ENCODE measurements around the gene ENO3. TPM values are rescaled to one million over a fixed set of nuclear protein-coding genes. Genes with fewer than 3 reads are reported as not detected.

The ENO3 gene
- total RNA-seq, 2 experiments from 2014 or later, result 14.6 to 79.4 TPM

DNA sequence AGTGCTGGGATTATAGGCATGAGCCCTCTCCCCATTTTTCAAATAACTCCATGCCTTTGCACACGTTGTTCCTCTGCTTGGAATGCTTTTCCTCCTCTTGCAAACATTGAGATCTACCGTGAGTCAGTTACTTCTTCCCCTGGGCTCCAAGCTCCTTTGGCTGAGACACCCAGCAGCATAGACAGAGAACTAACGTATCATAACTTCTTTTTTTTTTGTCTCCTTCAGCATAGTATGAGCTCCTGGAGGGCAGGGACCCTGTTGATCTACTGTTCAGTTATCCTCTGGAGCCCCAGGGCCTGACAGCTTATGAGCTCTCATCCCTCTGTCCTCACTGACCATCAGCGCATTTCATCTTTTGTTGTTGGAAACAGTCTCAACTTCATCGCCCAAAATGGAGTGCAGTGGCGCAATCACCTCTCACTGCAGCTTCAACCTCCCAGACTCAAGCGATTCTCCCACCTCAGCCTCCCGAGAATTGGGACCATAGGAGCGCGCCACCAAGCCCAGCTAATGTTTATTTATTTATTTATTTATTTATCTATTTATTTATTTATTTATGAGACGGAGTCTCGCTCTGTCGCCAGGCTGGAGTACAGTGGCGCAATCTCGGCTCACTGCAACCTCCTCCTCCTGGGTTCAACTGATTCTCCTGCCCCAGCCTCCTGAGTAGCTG, 14.5 kb downstream of the ENO3 start:
- DNase-seq (ENCODE audit: low spot score), result no peak
- H4K20me1 ChIP-seq (ENCODE audit: insufficient read depth, low read length), result no peaks in the 10 kb centered on the region
- H3K4me2 ChIP-seq (ENCODE audit: low read length), result no peak overlapping the region
- ChIA-PET CTCF (ENCODE audit: unreplicated experiment) (no interaction called here), POLR2A (interaction anchor here (0.5 to 6.0 kb wide), 4 partner anchors 13 to 1196 kb away, joined by 3 to 51 read pairs (median 4); partner anchors contain the start of gene ENO3)
- no peaks in the 10 kb centered on the region for H3K9me2 ChIP-seq (ENCODE audit: insufficient read depth, low read length)
- H2AFZ ChIP-seq (ENCODE audit: low read length), result no peak overlapping the region
- H3K79me2 ChIP-seq (ENCODE audit: insufficient read depth, low read depth, low read length), result peaks cover 22% of the 10 kb centered on the region; the same call in 1 of the 2 replicates
- peaks cover 23% of the 10 kb centered on the region for H3K4me1 ChIP-seq (ENCODE audit: insufficient read depth, low read length, poor library complexity, severe bottlenecking)
- no peak for TF ChIP-seq EZH2phosphoT487 (IDR thresholded peaks at IDR 0.05; ENCODE audit: borderline replicate concordance, low read depth, low read length)
- TF ChIP-seq, protein P1, sequence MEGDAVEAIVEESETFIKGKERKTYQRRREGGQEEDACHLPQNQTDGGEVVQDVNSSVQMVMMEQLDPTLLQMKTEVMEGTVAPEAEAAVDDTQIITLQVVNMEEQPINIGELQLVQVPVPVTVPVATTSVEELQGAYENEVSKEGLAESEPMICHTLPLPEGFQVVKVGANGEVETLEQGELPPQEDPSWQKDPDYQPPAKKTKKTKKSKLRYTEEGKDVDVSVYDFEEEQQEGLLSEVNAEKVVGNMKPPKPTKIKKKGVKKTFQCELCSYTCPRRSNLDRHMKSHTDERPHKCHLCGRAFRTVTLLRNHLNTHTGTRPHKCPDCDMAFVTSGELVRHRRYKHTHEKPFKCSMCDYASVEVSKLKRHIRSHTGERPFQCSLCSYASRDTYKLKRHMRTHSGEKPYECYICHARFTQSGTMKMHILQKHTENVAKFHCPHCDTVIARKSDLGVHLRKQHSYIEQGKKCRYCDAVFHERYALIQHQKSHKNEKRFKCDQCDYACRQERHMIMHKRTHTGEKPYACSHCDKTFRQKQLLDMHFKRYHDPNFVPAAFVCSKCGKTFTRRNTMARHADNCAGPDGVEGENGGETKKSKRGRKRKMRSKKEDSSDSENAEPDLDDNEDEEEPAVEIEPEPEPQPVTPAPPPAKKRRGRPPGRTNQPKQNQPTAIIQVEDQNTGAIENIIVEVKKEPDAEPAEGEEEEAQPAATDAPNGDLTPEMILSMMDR (conservative IDR thresholded peaks at IDR 0.05; ENCODE audit: low read length), result no peak
- intact Hi-C loops (cut with micrococcal nuclease; ENCODE audit: unreplicated experiment), result loop anchor here (5.0 kb wide), 1 partner anchor 52 kb away; no protein-coding TSS in a partner anchor
- peaks cover 16% of the 10 kb centered on the region for H3K36me3 ChIP-seq (ENCODE audit: insufficient read depth, low read length)
- no peaks in the 10 kb centered on the region for H3K9me3 ChIP-seq (ENCODE audit: low read length)
- no peak overlapping the region for H3K27ac ChIP-seq (ENCODE audit: low read depth, low read length, poor library complexity, severe bottlenecking)
- no TSS peak for BruUV-seq (replicated peaks)
- H3K4me3 ChIP-seq (ENCODE audit: low read depth, low read length, poor library complexity, severe bottlenecking), result no peak overlapping the region

DNA sequence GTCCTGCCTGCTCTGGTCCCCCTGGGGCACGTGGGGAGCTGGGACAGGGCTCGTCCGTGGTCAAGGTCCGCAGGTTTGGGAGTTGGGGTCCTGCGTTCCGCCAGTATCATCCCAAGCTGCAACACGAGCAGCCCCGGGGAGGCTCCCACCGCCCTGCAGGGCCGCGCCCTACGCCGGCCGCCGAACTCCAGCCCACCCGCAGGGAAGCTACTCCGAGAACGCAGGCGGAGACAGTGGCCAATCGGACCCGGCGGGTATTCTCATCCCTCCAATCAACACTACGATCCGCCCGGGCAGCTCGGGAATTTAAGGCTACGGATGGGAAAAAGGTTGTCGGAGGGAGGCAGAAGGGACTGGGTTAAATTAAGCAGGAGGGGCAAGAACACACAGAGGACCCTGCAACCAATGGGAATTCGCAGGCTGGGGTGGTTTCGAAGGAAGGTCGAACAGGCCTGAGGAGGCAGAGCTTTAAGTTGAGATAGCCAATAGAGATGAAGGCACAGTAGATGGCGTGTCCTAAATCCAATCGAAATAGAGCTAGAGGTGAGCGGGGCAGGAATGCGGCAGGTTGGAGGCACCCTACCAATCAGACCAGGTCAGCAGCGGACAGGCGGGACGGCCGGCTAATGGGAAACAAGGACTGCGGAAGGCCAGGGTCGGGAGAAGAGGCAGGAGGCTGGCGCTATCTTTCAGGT, 16.1 kb downstream of the ENO3 start:
- intact Hi-C loops (cut with micrococcal nuclease; ENCODE audit: unreplicated experiment), result loop anchor here (1.0 to 5.0 kb wide), 2 partner anchors 18 to 50 kb away; no protein-coding TSS in a partner anchor
- POLR2A ChIA-PET, result interaction anchor here (0.5 to 6.0 kb wide), 14 partner anchors 10 to 96 kb away, joined by 3 to 51 read pairs (median 4); partner anchors contain the start of genes ENO3, PFN1, RNF167 and SLC25A11
- Histone ChIP-seq H3K4me1 (ENCODE audit: insufficient read depth, low read length, poor library complexity, severe bottlenecking) (peaks cover 23% of the 10 kb centered on the region), H3K4me2 (ENCODE audit: low read length) (peak overlapping the region; percentile 95), H3K27ac (ENCODE audit: low read depth, low read length, poor library complexity, severe bottlenecking) (peak overlapping the region; percentile 77), H3K79me2 (ENCODE audit: insufficient read depth, low read depth, low read length) (peaks cover 22% of the 10 kb centered on the region; the same call in 1 of the 2 replicates), H2AFZ (ENCODE audit: low read length) (peak overlapping the region; percentile 55), H3K36me3 (ENCODE audit: insufficient read depth, low read length) (peaks cover 18% of the 10 kb centered on the region), H4K20me1 (ENCODE audit: insufficient read depth, low read length) (no peaks in the 10 kb centered on the region), H3K4me3 (ENCODE audit: low read depth, low read length, poor library complexity, severe bottlenecking) (peak overlapping the region; percentile 78), H3K9me2 (ENCODE audit: insufficient read depth, low read length) (no peaks in the 10 kb centered on the region), H3K9me3 (ENCODE audit: low read length) (no peaks in the 10 kb centered on the region)
- DNase-seq (ENCODE audit: low spot score), result peak; percentile 98
- no peak for TF ChIP-seq EZH2phosphoT487 (IDR thresholded peaks at IDR 0.05; ENCODE audit: borderline replicate concordance, low read depth, low read length)
- TF ChIP-seq, protein P1 (conservative IDR thresholded peaks at IDR 0.05; ENCODE audit: low read length), result no peak
- BruUV-seq (replicated peaks), result TSS peak; percentile 59
- CTCF ChIA-PET (ENCODE audit: unreplicated experiment), result interaction anchor here (0.6 to 1.6 kb wide), 3 partner anchors 16 to 22 kb away, joined by 3 to 6 read pairs (median 3); partner anchors contain the start of genes ENO3 and PFN1

All from OCI-LY7 (cell line).